Measurements from ENCODE around the gene NME8.

GRCh38 chr7:37912756-37913155, 64.4 kb downstream of the NME8 start:
- TF ChIP-seq CTCF (IDR thresholded peaks at IDR 0.05 in 2 of 3, conservative IDR thresholded peaks at IDR 0.05 in 1 of 3; ENCODE audit: borderline replicate concordance in 1 of 3, insufficient read depth in 1 of 3, low read depth in 2 of 3, low read length in 2 of 3) (no peak), POLR2A (IDR thresholded peaks at IDR 0.05; ENCODE audit: borderline replicate concordance, extremely low read depth, insufficient read depth, insufficient read length) (no peak), POLR2AphosphoS5 (IDR thresholded peaks at IDR 0.05; ENCODE audit: low read depth, low read length) (no peak), EZH2 (IDR thresholded peaks at IDR 0.05) (no peak)
